Superior temporal gyrus (tissue), 1 donor: ENCODE measurements around the gene RPL7A.
"Not testable (repeated sequence)": the region's sequence is repeated elsewhere in the genome, so short reads cannot be mapped to it uniquely, and the experiment has no call there.

Source experiments
- DNase-seq: peaks from one replicate; pipeline ENCODE4 v3.0.0-alpha.2; 2016; ENCODE audit errors: extremely low spot score

RPL7A gene

GRCh38 chr9:133389025-133389557 is 41.1 kb downstream of the RPL7A start:
- peak; percentile 29 for DNase-seq

DNA sequence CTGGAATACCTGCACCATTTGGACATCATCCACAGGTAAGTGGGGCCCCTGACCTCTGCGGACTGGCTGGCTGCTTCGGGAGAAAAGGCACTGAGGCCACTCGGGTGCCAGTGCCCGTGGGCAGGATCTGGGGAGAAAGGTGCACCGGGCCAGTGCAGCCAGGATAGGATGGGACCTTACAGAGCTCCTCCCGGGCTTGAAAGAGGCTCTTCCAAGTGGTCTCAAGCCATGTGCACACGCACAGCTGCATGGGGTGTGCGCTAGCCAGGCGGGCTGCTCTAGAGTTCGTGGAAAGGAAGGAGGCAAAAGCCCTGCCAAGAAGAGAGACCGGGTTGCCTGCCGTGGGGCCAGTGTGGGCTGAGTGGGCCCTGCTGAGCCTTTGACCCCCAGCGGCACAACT is 41.5 kb downstream of the RPL7A start:
- DNase-seq: no peak

GRCh38 chr9:133390713-133391112 is 42.7 kb downstream of the RPL7A start:
- no peak for DNase-seq

- DNase-seq: not testable (repeated sequence)
These were observed 43.4 kb downstream of the RPL7A start for GRCh38 chr9:133391449-133391848.

GRCh38 chr9:133392308-133392707 is 44.3 kb downstream of the RPL7A start:
- DNase-seq: not testable (repeated sequence)

DNA sequence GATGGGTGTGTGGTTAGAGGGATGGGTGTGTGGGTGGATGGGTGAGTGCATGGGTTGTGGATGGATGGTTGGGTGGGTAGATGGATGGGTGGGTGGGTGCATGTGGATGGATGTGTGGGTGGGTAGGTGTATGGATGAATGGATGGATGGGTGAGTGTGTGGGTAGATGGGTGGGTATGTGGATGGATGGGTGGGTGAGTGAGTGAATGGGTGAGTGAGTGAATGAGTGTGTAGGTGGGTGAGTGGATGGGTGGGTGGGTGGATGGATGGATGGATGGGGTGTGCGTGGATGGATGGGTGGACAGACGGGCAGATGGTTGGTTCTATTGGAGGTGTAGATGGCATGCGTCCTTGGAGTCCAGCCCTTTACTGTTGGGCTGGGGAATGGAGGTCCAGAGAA is 45.4 kb downstream of the RPL7A start:
- no peak for DNase-seq

DNA sequence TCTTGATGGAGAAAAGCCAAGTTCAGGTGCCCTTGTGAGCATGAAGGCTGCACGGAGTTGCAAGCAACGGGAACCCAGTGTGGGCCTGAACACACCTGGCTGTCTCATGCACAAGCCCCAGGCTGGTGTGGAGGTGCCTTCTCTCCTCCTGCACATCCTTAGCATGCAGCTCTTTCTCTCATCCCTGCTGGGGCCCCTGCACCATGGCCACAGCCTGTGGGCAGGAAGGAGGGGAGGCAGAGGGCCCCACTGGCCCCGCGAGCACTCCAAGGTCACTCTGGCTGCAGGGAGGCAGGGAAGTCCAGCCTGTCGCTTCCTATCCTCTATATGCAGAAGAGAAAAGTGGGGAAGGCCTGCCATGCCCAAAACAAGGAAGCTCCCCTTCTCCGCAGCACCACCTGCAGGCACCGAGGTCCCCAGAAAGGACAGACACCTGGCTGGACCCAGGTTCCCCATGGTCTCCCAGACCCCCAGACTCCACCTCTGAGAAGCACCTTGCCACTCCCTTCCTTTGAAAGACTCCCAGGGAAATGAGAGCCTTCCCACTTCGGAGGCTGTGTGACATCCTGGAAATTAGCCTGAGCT is 46.8 kb downstream of the RPL7A start:
- DNase-seq: no peak

- DNase-seq: no peak
These were observed 48.9 kb downstream of the RPL7A start for GRCh38 chr9:133396952-133397351.

GRCh38 chr9:133397370-133397769 is 49.4 kb downstream of the RPL7A start:
- DNase-seq: no peak

GRCh38 chr9:133397895-133398294 is 49.9 kb downstream of the RPL7A start:
- no peak for DNase-seq

DNA sequence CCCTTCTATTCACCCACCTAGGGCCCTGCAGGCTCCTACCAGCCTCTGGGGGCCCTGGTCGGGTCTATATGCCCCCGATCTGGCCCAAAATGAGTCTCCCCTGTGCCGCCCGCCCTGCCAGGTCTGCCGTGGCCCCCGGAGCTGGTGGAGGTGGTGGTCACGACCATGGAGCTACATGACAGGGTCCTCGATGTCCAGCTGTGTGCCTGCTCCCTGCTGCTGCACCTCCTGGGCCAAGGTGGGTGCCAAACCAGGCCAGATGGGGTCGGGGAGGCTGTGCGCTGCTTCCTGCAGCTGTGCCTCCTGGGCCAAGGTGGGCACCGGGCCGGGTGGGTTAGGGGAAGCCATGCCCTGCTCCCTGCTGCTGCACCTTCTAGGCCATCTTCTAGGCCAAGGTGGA is 52.3 kb downstream of the RPL7A start:
- no peak for DNase-seq
